GM12878 (cell line): ENCODE measurements around the gene PGGT1B. TPM values are rescaled to one million over a fixed set of nuclear protein-coding genes. Genes with fewer than 3 reads are reported as not detected.

ENCODE experiments used
- ATAC-seq: fragments of 200-7000 bp; cut with Tn5 transposase; 3 replicates; pipeline ENCODE4 v1.9.1; 2020; ENCODE audit warnings: mild to moderate bottlenecking, moderate library complexity
- BruUV-seq: library from RNA; stranded (reverse); fragments of 400-500 nt; replicated peaks from 2 replicates; lab custom pipeline; 2021; lab: Mats Ljungman, UMichigan
- CTCF ChIA-PET: fragments of 300-600 bp; sonication (Branson Sonifier 250); formaldehyde crosslinking; extraction: SDS; loops from one replicate; lab custom pipeline; 2021; ENCODE audit warnings: inconsistent platforms; lab: Yijun Ruan, JAX
- POLR2A ChIA-PET: fragments of 350-600 bp; formaldehyde crosslinking; extraction: SDS; loops from one replicate; lab custom pipeline; 2021; ENCODE audit warnings: inconsistent platforms; lab: Charles Lee
- RAD21 ChIA-PET: fragments of 300-600 bp; sonication (Branson Sonifier 250); formaldehyde crosslinking; loops from one replicate; lab custom pipeline; 2023; ENCODE audit warnings: antibody characterized with exemption; ENCODE audit not compliant: unreplicated experiment; lab: Charles Lee
- SMC1A ChIA-PET: fragments of 300-600 bp; sonication (Branson Sonifier 250); formaldehyde crosslinking; loops from one replicate; lab custom pipeline; 2023; ENCODE audit not compliant: unreplicated experiment, uncharacterized antibody; lab: Charles Lee
- DNase-seq: peaks from one replicate; pipeline ENCODE4 v3.0.0-alpha.2; 2011; ENCODE audit warnings: low read depth, low spot score
- FAIRE-seq: peaks from 3 replicates; lab custom pipeline; 2011; peaks lifted over from hg19 to GRCh38; lab: Jason Lieb, UNC
- H2AFZ ChIP-seq: 2 replicates; pipeline ENCODE4 v1.6.0; 2011; ENCODE audit warnings: low read depth, low read length, control low read depth; ENCODE audit not compliant: control insufficient read depth
- H3K27ac ChIP-seq: 2 replicates; pipeline ENCODE4 v1.5.1; 2011; ENCODE audit warnings: control low read depth; ENCODE audit not compliant: control insufficient read depth, insufficient read depth
- H3K27me3 ChIP-seq, 2 experiments: replicated peaks in 1 of 2; 2 replicates each; pipeline versions ENCODE4 v1.6.0 to v1.6.1; 2011; ENCODE audit warnings: low read length in 1 of 2; ENCODE audit not compliant: control insufficient read depth in 2 of 2, insufficient read depth in 2 of 2
- H3K36me3 ChIP-seq, 2 experiments: 2 replicates each; pipeline ENCODE4 v1.5.1; 2011; ENCODE audit warnings: low read length in 1 of 2; ENCODE audit not compliant: control insufficient read depth in 2 of 2, insufficient read depth in 2 of 2
- H3K4me1 ChIP-seq: 2 replicates; pipeline ENCODE4 v1.6.1; 2011; ENCODE audit warnings: mild to moderate bottlenecking, low read length, moderate library complexity, mixed read lengths; ENCODE audit not compliant: control insufficient read depth, insufficient read depth
- H3K4me2 ChIP-seq: 2 replicates; pipeline ENCODE4 v1.6.0; 2011; ENCODE audit warnings: control low read depth; ENCODE audit not compliant: control insufficient read depth, insufficient read depth
- H3K4me3 ChIP-seq: fragments of 200-600 bp; sonication (generic); 2 replicates; pipeline ENCODE4 v1.5.1; 2016
- H3K79me2 ChIP-seq: 2 replicates; pipeline ENCODE4 v1.6.0; 2011; ENCODE audit warnings: low read length; ENCODE audit not compliant: control insufficient read depth, insufficient read depth
- H3K9ac ChIP-seq: 2 replicates; pipeline ENCODE4 v1.8.0; 2011; ENCODE audit warnings: low read length, control low read depth, mixed read lengths; ENCODE audit not compliant: control insufficient read depth, insufficient read depth
- H3K9me3 ChIP-seq: replicated peaks from 3 replicates; pipeline ENCODE4 v1.5.1; 2011; ENCODE audit warnings: mild to moderate bottlenecking, low read length; ENCODE audit not compliant: control insufficient read depth, insufficient read depth
- H4K20me1 ChIP-seq: 2 replicates; pipeline ENCODE4 v1.6.0; 2011; ENCODE audit not compliant: control insufficient read depth, insufficient read depth
- E4F1 ChIP-seq: fragments of 450-650 bp; IDR thresholded peaks from 2 replicates; pipeline ENCODE4 v1.6.1; 2018; ENCODE audit warnings: borderline replicate concordance, mild to moderate bottlenecking; ENCODE audit not compliant: partially characterized antibody
- HCFC1 ChIP-seq: fragments of 150-350 bp; IDR thresholded peaks from 2 replicates; pipeline ENCODE4 v1.6.1; 2014; ENCODE audit warnings: low read length
- IKZF2 ChIP-seq, 2 experiments: fragments of 450-650 bp; IDR thresholded peaks; 2 replicates each; pipeline ENCODE4 v1.6.1; 2017; ENCODE audit warnings: mild to moderate bottlenecking in 2 of 2, moderate library complexity in 2 of 2
- POLR2AphosphoS2 ChIP-seq: IDR thresholded peaks from 2 replicates; pipeline ENCODE4 v1.6.1; 2011; ENCODE audit warnings: low read depth, mild to moderate bottlenecking, low read length, improper control_type of control experiment, moderate library complexity
- RB1 ChIP-seq: fragments of 450-650 bp; formaldehyde crosslinking; IDR thresholded peaks from 2 replicates; pipeline ENCODE4 v1.6.1; 2017; ENCODE audit warnings: mild to moderate bottlenecking, borderline replicate concordance
- SRF ChIP-seq, 2 experiments: IDR thresholded peaks; 2 replicates each; pipeline ENCODE4 v1.6.1; 2011; ENCODE audit warnings: low read depth in 2 of 2, low read length in 2 of 2, mild to moderate bottlenecking in 1 of 2, moderate library complexity in 1 of 2
- SUPT20H ChIP-seq: IDR thresholded peaks from 2 replicates; pipeline ENCODE4 v1.6.1; 2011; ENCODE audit warnings: low read depth, mild to moderate bottlenecking, low read length, moderate library complexity, borderline replicate concordance; ENCODE audit not compliant: control insufficient read depth
- TCF12 ChIP-seq: IDR thresholded peaks from 2 replicates; pipeline ENCODE4 v1.6.1; 2011; ENCODE audit warnings: low read depth, mild to moderate bottlenecking, low read length
- ZNF207 ChIP-seq: fragments of 450-650 bp; IDR thresholded peaks from 2 replicates; pipeline ENCODE4 v1.6.1; 2014; ENCODE audit warnings: antibody characterized with exemption, mild to moderate bottlenecking, borderline replicate concordance
- ZNF217 ChIP-seq: fragments of 450-650 bp; IDR thresholded peaks from 2 replicates; pipeline ENCODE4 v1.6.1; 2017; ENCODE audit warnings: antibody characterized with exemption, mild to moderate bottlenecking
- WGBS: methylation state at CpG from one replicate; pipeline ENCODE4 v1.1.6; 2016; ENCODE audit warnings: low lambda C conversion rate; ENCODE audit not compliant: insufficient replicate concordance, insufficient coverage; ENCODE audit errors: missing lambda C conversion rate; 5-methylcytosine and 5-hydroxymethylcytosine counted together
- in situ Hi-C: fragments of 300-500 bp; cut with MboI; formaldehyde crosslinking; loops from 9 replicates; pipeline ENCODE4 v1.14.3; 2018; ENCODE audit warnings: mixed read lengths
- intact Hi-C: fragments of 100-400 bp; cut with micrococcal nuclease; formaldehyde crosslinking; loops from one replicate; pipeline ENCODE4 v1.14.2; 2022; ENCODE audit not compliant: unreplicated experiment
- polyA plus RNA-seq, 11 experiments: library from polyadenylated mRNA; depleted of rRNA in 4 of 11; unstranded in 6 of 11; stranded (reverse) in 5 of 11; fragments of >200 nt; fragmentation: Nextera tagmentation in 4 of 11; fragmentation: Illumina TruSeq in 1 of 11; extraction: Ambion mirVana in 4 of 11; extraction: Trizol in 1 of 11; gene quantifications; 1 replicate in 1 of 11; 2 replicates in 10 of 11; pipeline versions ENCODE4 v1.2.1 to v1.2.3, GENCODE V29; 2011 to 2016; ENCODE audit warnings: inconsistent platforms in 2 of 11, missing spikeins in 2 of 11, low read depth in 1 of 11
- total RNA-seq, 4 experiments: library from RNA; depleted of rRNA in 3 of 4; stranded (reverse); fragments of >200 nt in 3 of 4; fragmentation: Illumina TruSeq in 1 of 4; extraction: Trizol in 1 of 4; gene quantifications; 2 replicates each; pipeline versions ENCODE4 v1.2.1 to v1.2.3, GENCODE V29; 2013 to 2021
- TF ChIP-seq, protein P1 (sequence below): IDR thresholded peaks from 2 replicates; pipeline ENCODE4 v1.6.1; 2011; ENCODE audit warnings: borderline replicate concordance, low read depth, mild to moderate bottlenecking, moderate library complexity, mixed read lengths, low read length; ENCODE audit not compliant: insufficient read depth; ENCODE audit errors: extremely low read length
- TF ChIP-seq, protein P2 (sequence below), 3 experiments: IDR thresholded peaks in 2 of 3; conservative IDR thresholded peaks in 1 of 3; 2 replicates each; pipeline ENCODE4 v1.5.1; 2011; ENCODE audit warnings: low read depth in 3 of 3, low read length in 3 of 3, mild to moderate bottlenecking in 3 of 3, control low read depth in 2 of 3, moderate library complexity in 2 of 3, inconsistent platforms in 1 of 3, mixed read lengths in 1 of 3; ENCODE audit not compliant: control insufficient read depth in 2 of 3, insufficient read depth in 1 of 3; ENCODE audit errors: extremely low read depth in 1 of 3

Gene PGGT1B
- total and polyA plus RNA-seq, 10 of the 15 experiments (the other 5 are each of a cell fraction or from before 2014, with no cell fraction given) = 5.0 to 38.4 (median 13.9) TPM

GRCh38 chr5:115229606-115230005 is 33.1 kb downstream of the PGGT1B start:
- TF ChIP-seq TCF12 (no peak), HCFC1 (no peak), SUPT20H (no peak), RB1 (no peak), ZNF217 (no peak), IKZF2 (IDR thresholded peaks at IDR 0.05) (no peak), ZNF207 (no peak), E4F1 (no peak), POLR2AphosphoS2 (no peak), SRF (IDR thresholded peaks at IDR 0.05; ENCODE audit: low read depth in 2 of 2, low read length in 2 of 2) (no peak)
- TF ChIP-seq, protein P1, sequence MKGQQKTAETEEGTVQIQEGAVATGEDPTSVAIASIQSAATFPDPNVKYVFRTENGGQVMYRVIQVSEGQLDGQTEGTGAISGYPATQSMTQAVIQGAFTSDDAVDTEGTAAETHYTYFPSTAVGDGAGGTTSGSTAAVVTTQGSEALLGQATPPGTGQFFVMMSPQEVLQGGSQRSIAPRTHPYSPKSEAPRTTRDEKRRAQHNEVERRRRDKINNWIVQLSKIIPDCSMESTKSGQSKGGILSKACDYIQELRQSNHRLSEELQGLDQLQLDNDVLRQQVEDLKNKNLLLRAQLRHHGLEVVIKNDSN = no peak
- TF ChIP-seq, protein P2, sequence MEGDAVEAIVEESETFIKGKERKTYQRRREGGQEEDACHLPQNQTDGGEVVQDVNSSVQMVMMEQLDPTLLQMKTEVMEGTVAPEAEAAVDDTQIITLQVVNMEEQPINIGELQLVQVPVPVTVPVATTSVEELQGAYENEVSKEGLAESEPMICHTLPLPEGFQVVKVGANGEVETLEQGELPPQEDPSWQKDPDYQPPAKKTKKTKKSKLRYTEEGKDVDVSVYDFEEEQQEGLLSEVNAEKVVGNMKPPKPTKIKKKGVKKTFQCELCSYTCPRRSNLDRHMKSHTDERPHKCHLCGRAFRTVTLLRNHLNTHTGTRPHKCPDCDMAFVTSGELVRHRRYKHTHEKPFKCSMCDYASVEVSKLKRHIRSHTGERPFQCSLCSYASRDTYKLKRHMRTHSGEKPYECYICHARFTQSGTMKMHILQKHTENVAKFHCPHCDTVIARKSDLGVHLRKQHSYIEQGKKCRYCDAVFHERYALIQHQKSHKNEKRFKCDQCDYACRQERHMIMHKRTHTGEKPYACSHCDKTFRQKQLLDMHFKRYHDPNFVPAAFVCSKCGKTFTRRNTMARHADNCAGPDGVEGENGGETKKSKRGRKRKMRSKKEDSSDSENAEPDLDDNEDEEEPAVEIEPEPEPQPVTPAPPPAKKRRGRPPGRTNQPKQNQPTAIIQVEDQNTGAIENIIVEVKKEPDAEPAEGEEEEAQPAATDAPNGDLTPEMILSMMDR (IDR thresholded peaks at IDR 0.05 in 2 of 3, conservative IDR thresholded peaks at IDR 0.05 in 1 of 3; ENCODE audit: control insufficient read depth in 2 of 3, extremely low read depth in 1 of 3, insufficient read depth in 1 of 3, low read depth in 3 of 3, low read length in 3 of 3) = no peak
- Histone ChIP-seq H3K9ac (no peak overlapping the region), H3K4me2 (no peak overlapping the region), H4K20me1 (peaks cover 2% of the 10 kb centered on the region; the same call in 1 of the 2 replicates), H3K4me1 (no peaks in the 10 kb centered on the region), H3K27ac (no peak overlapping the region), H3K36me3 (peaks cover 1 to 8% of the 10 kb centered on the region in 2 experiments; a peak in 2 of 4 replicates), H2AFZ (no peak overlapping the region), H3K4me3 (no peak overlapping the region), H3K27me3 (no peaks in the 10 kb centered on the region), H3K79me2 (no peaks in the 10 kb centered on the region), H3K9me3 (no peaks in the 10 kb centered on the region)
- SMC1A ChIA-PET = interaction anchor here (0.6 to 0.8 kb wide), 2 partner anchors 13 to 33 kb away, joined by 3 read pairs; partner anchors contain the start of gene PGGT1B
- CTCF ChIA-PET = interaction anchor here (2.0 kb wide), 1 partner anchor 17 kb away, joined by 4 read pairs; no protein-coding TSS in a partner anchor
- WGBS = 100% methylated on average over 1 of the region's 1 CpG
- ATAC-seq = no peak
- FAIRE-seq = no peak
- intact Hi-C loops = no loop called here
- no TSS peak for BruUV-seq
- no peak for DNase-seq
- in situ Hi-C loops = loop anchor here (25.0 kb wide), 1 partner anchor 767 kb away; no protein-coding TSS in a partner anchor
- POLR2A ChIA-PET = no interaction called here
- RAD21 ChIA-PET = no interaction called here
